CD14-positive monocyte (primary cell): Measurements from ENCODE around the gene RGS7. TPM values are rescaled to one million over a fixed set of nuclear protein-coding genes. Genes with fewer than 3 reads are reported as not detected.

ENCODE experiments used
- DNase-seq, 3 donors: peaks; one replicate each; pipeline ENCODE4 v3.0.0-alpha.2; 2011 to 2022
- H2AFZ ChIP-seq: 2 replicates; pipeline ENCODE4 v1.6.0; 2012; ENCODE audit warnings: mild to moderate bottlenecking, low read depth, low read length, inconsistent platforms; ENCODE audit not compliant: insufficient read depth, poor library complexity, severe bottlenecking
- H3K27ac ChIP-seq, 2 donors: 1 replicate in 1 of 2; 2 replicates in 1 of 2; pipeline ENCODE4 v1.5.1; 2012 to 2013; ENCODE audit warnings: low read length in 2 of 2, control low read depth in 1 of 2, inconsistent platforms in 1 of 2, low read depth in 1 of 2, mild to moderate bottlenecking in 1 of 2
- H3K27me3 ChIP-seq, 2 donors: one replicate each; pipeline versions ENCODE4 v1.6.0 to v1.6.1; 2011 to 2013; ENCODE audit warnings: low read length in 2 of 2; ENCODE audit not compliant: control insufficient read depth in 2 of 2, insufficient read depth in 2 of 2
- H3K36me3 ChIP-seq, 2 donors: replicated peaks in 1 of 2; 1 replicate in 1 of 2; 2 replicates in 1 of 2; pipeline versions ENCODE4 v1.5.1 to v1.6.1; 2012 to 2013; ENCODE audit warnings: low read length in 2 of 2, control low read depth in 1 of 2, inconsistent platforms in 1 of 2, mild to moderate bottlenecking in 1 of 2; ENCODE audit not compliant: insufficient read depth in 2 of 2, control insufficient read depth in 1 of 2
- H3K4me1 ChIP-seq, 2 donors: 1 replicate in 1 of 2; 2 replicates in 1 of 2; pipeline versions ENCODE4 v1.5.1 to v1.6.1; 2012 to 2013; ENCODE audit warnings: low read length in 2 of 2, control low read depth in 1 of 2, inconsistent platforms in 1 of 2, mild to moderate bottlenecking in 1 of 2, moderate library complexity in 1 of 2; ENCODE audit not compliant: insufficient read depth in 2 of 2, control insufficient read depth in 1 of 2
- H3K4me2 ChIP-seq: replicated peaks from 2 replicates; pipeline ENCODE3; 2012; ENCODE audit warnings: low read length, moderate library complexity, mild to moderate bottlenecking; ENCODE audit not compliant: poor library complexity, severe bottlenecking; ENCODE audit errors: extremely low read depth
- H3K4me3 ChIP-seq, 3 experiments: fragments of 200-600 bp in 1 of 3; sonication (generic) in 1 of 3; replicated peaks in 1 of 3; 1 replicate in 2 of 3; 2 replicates in 1 of 3; pipeline ENCODE4 v1.5.1; 2011 to 2013; ENCODE audit warnings: low read length in 3 of 3, mild to moderate bottlenecking in 3 of 3, control low read depth in 2 of 3, low read depth in 2 of 3, inconsistent platforms in 1 of 3, moderate library complexity in 1 of 3
- H3K79me2 ChIP-seq: 2 replicates; pipeline ENCODE4 v1.6.0; 2012; ENCODE audit warnings: mild to moderate bottlenecking, control low read depth, inconsistent platforms, low read length, moderate library complexity; ENCODE audit not compliant: insufficient read depth
- H3K9ac ChIP-seq: 2 replicates; pipeline ENCODE4 v1.6.0; 2017; ENCODE audit warnings: low read length, mild to moderate bottlenecking; ENCODE audit not compliant: insufficient read depth, poor library complexity, severe bottlenecking
- H3K9me3 ChIP-seq, 2 donors: replicated peaks in 1 of 2; 1 replicate in 1 of 2; 2 replicates in 1 of 2; pipeline versions ENCODE4 v1.5.1 to v1.6.1; 2012 to 2013; ENCODE audit warnings: low read length in 2 of 2, control low read depth in 1 of 2; ENCODE audit not compliant: control insufficient read depth in 1 of 2, insufficient read depth in 1 of 2
- H4K20me1 ChIP-seq: 2 replicates; pipeline ENCODE4 v1.6.0; 2012; ENCODE audit warnings: mild to moderate bottlenecking, low read length, control low read depth, moderate library complexity; ENCODE audit not compliant: insufficient read depth
- H3K27ac Mint-ChIP-seq, 7 donors: one replicate each; pipeline ENCODE4 v1.8.0; 2020; ENCODE audit warnings: mild to moderate bottlenecking in 7 of 7, mixed read lengths in 7 of 7, moderate library complexity in 6 of 7, inconsistent platforms in 2 of 7
- H3K27me3 Mint-ChIP-seq, 3 donors: one replicate each; pipeline ENCODE4 v1.8.0; 2021 to 2022; ENCODE audit warnings: low read depth in 3 of 3, mild to moderate bottlenecking in 3 of 3, mixed read lengths in 3 of 3, moderate library complexity in 3 of 3, inconsistent platforms in 1 of 3
- H3K36me3 Mint-ChIP-seq, 2 donors: one replicate each; pipeline ENCODE4 v1.8.0; 2020; ENCODE audit warnings: mixed read lengths in 2 of 2, inconsistent platforms in 1 of 2, mild to moderate bottlenecking in 1 of 2
- H3K4me1 Mint-ChIP-seq: one replicate; pipeline ENCODE4 v1.8.0; 2020; ENCODE audit warnings: mild to moderate bottlenecking, mixed read lengths
- H3K4me3 Mint-ChIP-seq, 2 donors: one replicate each; pipeline ENCODE4 v1.8.0; 2020; ENCODE audit warnings: mild to moderate bottlenecking in 2 of 2, mixed read lengths in 2 of 2, moderate library complexity in 1 of 2
- H3K9me3 Mint-ChIP-seq, 7 donors: one replicate each; pipeline ENCODE4 v1.8.0; 2020 to 2022; ENCODE audit warnings: mixed read lengths in 7 of 7, mild to moderate bottlenecking in 6 of 7, moderate library complexity in 6 of 7, inconsistent platforms in 2 of 7
- WGBS: methylation state at CpG from one replicate; pipeline ENCODE4 v1.1.5; 2013; ENCODE audit warnings: missing lambda C conversion rate; ENCODE audit not compliant: insufficient coverage; 5-methylcytosine and 5-hydroxymethylcytosine counted together
- intact Hi-C, 2 donors: fragments of 100-400 bp; cut with micrococcal nuclease; formaldehyde crosslinking; loops; one replicate each; pipeline versions ENCODE4 v1.15.0 to v1.15.1; 2023
- polyA plus RNA-seq, 3 donors: library from polyadenylated mRNA; depleted of rRNA in 1 of 3; unstranded in 2 of 3; stranded (reverse) in 1 of 3; fragments of 300-500 nt in 2 of 3; fragments of >200 nt in 1 of 3; fragmentation: Illumina TruSeq in 2 of 3; gene quantifications; 1 replicate in 2 of 3; 2 replicates in 1 of 3; pipeline ENCODE4 v1.2.3, GENCODE V29; 2012 to 2021
- TF ChIP-seq, protein P1 (sequence below): fragments of 200-600 bp; IDR thresholded peaks from one replicate; pipeline ENCODE4 v1.8.0; 2022; ENCODE audit warnings: antibody characterized with exemption, mild to moderate bottlenecking

Gene RGS7
- polyA plus RNA-seq, 3 donors: not detected

DNA sequence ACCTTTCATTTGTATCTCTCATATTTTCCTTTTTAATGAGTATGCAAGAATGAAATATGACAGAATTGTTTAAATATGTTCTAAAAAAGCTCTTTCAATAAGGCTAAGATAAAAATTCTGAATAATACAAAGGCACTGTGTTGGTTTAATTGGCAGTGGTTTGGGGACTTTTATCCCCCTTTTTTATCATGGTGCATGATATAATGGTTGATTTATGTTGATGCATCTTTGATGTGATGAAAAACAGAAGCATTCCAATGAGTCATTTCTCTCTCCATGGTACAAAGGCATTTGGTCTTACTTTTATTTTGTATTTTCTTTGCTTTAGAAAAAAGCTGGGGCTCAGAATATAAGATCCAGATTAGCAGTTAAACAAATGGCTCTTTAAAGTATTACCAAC, 617.9 kb downstream of the RGS7 start:
- Mint-ChIP-seq H3K27ac (no peak overlapping the region), H3K27me3 (peaks cover 0 to 2% (median 0%) of the 10 kb centered on the region in 3 donors), H3K9me3 (peaks cover 0 to 2% (median 0%) of the 10 kb centered on the region in 7 donors), H3K36me3 (no peaks in the 10 kb centered on the region), H3K4me3 (no peak overlapping the region), H3K4me1 (no peaks in the 10 kb centered on the region)
- Histone ChIP-seq H3K4me1 (no peaks in the 10 kb centered on the region), H3K27me3 (no peaks in the 10 kb centered on the region), H4K20me1 (no peaks in the 10 kb centered on the region), H2AFZ (no peak overlapping the region), H3K79me2 (no peaks in the 10 kb centered on the region), H3K4me2 (no peak overlapping the region), H3K9me3 (no peaks in the 10 kb centered on the region), H3K9ac (no peak overlapping the region), H3K4me3 (no peak overlapping the region), H3K36me3 (no peaks in the 10 kb centered on the region), H3K27ac (no peak overlapping the region)
- intact Hi-C loops: no loop called here
- TF ChIP-seq, protein P1, sequence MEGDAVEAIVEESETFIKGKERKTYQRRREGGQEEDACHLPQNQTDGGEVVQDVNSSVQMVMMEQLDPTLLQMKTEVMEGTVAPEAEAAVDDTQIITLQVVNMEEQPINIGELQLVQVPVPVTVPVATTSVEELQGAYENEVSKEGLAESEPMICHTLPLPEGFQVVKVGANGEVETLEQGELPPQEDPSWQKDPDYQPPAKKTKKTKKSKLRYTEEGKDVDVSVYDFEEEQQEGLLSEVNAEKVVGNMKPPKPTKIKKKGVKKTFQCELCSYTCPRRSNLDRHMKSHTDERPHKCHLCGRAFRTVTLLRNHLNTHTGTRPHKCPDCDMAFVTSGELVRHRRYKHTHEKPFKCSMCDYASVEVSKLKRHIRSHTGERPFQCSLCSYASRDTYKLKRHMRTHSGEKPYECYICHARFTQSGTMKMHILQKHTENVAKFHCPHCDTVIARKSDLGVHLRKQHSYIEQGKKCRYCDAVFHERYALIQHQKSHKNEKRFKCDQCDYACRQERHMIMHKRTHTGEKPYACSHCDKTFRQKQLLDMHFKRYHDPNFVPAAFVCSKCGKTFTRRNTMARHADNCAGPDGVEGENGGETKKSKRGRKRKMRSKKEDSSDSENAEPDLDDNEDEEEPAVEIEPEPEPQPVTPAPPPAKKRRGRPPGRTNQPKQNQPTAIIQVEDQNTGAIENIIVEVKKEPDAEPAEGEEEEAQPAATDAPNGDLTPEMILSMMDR: no peak
- no peak for DNase-seq

DNA sequence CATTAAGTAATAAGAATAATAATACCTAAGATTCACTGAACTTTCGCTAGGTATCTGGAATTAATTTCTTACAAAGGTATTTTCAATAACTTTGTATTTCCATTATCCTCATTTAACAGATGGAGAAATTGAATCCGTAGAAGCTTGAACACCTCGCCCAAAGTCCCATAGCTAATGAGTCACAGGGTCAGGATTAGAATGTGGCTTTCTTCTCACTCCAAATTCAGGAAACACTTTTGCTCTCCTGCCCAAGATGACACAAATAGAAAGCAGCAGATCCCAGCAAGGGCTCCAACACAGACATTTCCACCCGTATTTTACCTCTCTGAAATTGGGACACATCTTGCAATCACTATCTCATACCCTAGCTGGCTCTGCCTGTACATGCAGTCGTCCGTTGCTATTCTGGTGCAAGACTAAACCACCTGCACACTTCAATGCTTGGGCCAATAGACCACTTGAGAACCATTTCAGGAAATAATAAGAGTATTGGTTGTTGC, 619.2 kb downstream of the RGS7 start:
- Mint-ChIP-seq H3K27ac (no peak overlapping the region), H3K4me3 (no peak overlapping the region), H3K36me3 (no peaks in the 10 kb centered on the region), H3K4me1 (no peaks in the 10 kb centered on the region), H3K27me3 (peaks cover 0 to 2% (median 0%) of the 10 kb centered on the region in 3 donors), H3K9me3 (peaks cover 0 to 2% (median 0%) of the 10 kb centered on the region in 7 donors)
- no peaks in the 10 kb centered on the region for H3K36me3 ChIP-seq
- no peak for DNase-seq
- no peaks in the 10 kb centered on the region for H4K20me1 ChIP-seq
- TF ChIP-seq, protein P1: no peak
- H3K27ac ChIP-seq: no peak overlapping the region
- WGBS: 93% methylated on average over 3 of the region's 6 CpGs
- intact Hi-C loops: no loop called here
- H3K27me3 ChIP-seq: no peaks in the 10 kb centered on the region
- H3K9ac ChIP-seq: no peak overlapping the region
- H3K79me2 ChIP-seq: no peaks in the 10 kb centered on the region
- H2AFZ ChIP-seq: no peak overlapping the region
- no peak overlapping the region for H3K4me3 ChIP-seq
- no peak overlapping the region for H3K4me2 ChIP-seq
- H3K9me3 ChIP-seq: no peaks in the 10 kb centered on the region
- H3K4me1 ChIP-seq: no peaks in the 10 kb centered on the region
